Left cardiac atrium (tissue), 4 donors: ENCODE measurements around the gene RERE. TPM values are rescaled to one million over a fixed set of nuclear protein-coding genes. Genes with fewer than 3 reads are reported as not detected.
"Not testable (repeated sequence)": the region's sequence is repeated elsewhere in the genome, so short reads cannot be mapped to it uniquely, and the experiment has no call there.

Source experiments
- ATAC-seq, 2 donors: fragments of 200-7000 bp; cut with Tn5 transposase; one replicate each; pipeline ENCODE4 v1.9.1; 2020; ENCODE audit warnings: mild to moderate bottlenecking in 2 of 2, moderate library complexity in 2 of 2
- DNase-seq: peaks from one replicate; pipeline ENCODE4 v3.0.0-alpha.2; 2020
- intact Hi-C, 2 donors: fragments of 100-400 bp; cut with DNase I; formaldehyde crosslinking; loops; one replicate each; pipeline versions ENCODE4 v1.14.1 to v1.15.1; 2022 to 2023
- total RNA-seq, 2 donors: library from RNA; stranded (reverse); fragmentation: NEBNext Ultra II Directional; extraction: Animal tissue kit (Norgen Biotek cat#: 25700); gene quantifications; one replicate each; pipeline ENCODE4 v1.2.1, GENCODE V29; 2021
- donor health status: DM: no; HTN: yes; CAD: no.
- donor health status: DM: no; HTN: yes; CAD: no; lungs with severe emphysema.
- donor health status: DM: yes; HTN: yes; CAD: no.
- donor health status: Dilated cardiomyopathy.

Gene RERE
- total RNA-seq, 2 donors from 2014 or later, result 128 to 162 TPM

GRCh38 chr1:8465692-8466091 is 351.7 kb downstream of the RERE start:
- intact Hi-C loops, result no loop called here
- DNase-seq, result no peak
- ATAC-seq, result no peak

GRCh38 chr1:8465013-8465412 is 352.4 kb downstream of the RERE start:
- DNase-seq (no peak), ATAC-seq (no peak)
- intact Hi-C loops, result no loop called here

GRCh38 chr1:8464377-8464776 is 353.1 kb downstream of the RERE start:
- ATAC-seq, result no peak
- DNase-seq, result no peak
- intact Hi-C loops, result loop anchor here in 1 of 2 donors (5.0 kb wide), 1 partner anchor 37 kb away; no protein-coding TSS in a partner anchor

GRCh38 chr1:8463144-8463927 is 354.1 kb downstream of the RERE start:
- DNase-seq, result peak; percentile 43
- ATAC-seq, result peak; percentile 66
- intact Hi-C loops, result loop anchor here in 1 of 2 donors (5.0 kb wide), 1 partner anchor 36 kb away; no protein-coding TSS in a partner anchor

GRCh38 chr1:8462371-8462892 is 355.0 kb downstream of the RERE start:
- intact Hi-C loops, result loop anchor here in 1 of 2 donors (5.0 kb wide), 1 partner anchor 35 kb away; no protein-coding TSS in a partner anchor
- peak; percentile 24 to 26 for ATAC-seq
- no peak for DNase-seq

GRCh38 chr1:8461351-8462110 is 355.9 kb downstream of the RERE start:
- intact Hi-C loops, result loop anchor here in 1 of 2 donors (5.0 kb wide), 1 partner anchor 34 kb away; no protein-coding TSS in a partner anchor
- DNase-seq (no peak), ATAC-seq (no peak)

GRCh38 chr1:8460784-8461183 is 356.7 kb downstream of the RERE start:
- DNase-seq (no peak), ATAC-seq (no peak)
- intact Hi-C loops, result loop anchor here in 1 of 2 donors (5.0 kb wide), 1 partner anchor 33 kb away; no protein-coding TSS in a partner anchor

- intact Hi-C loops, result loop anchor here in 1 of 2 donors (5.0 kb wide), 1 partner anchor 33 kb away; no protein-coding TSS in a partner anchor
- no peak for DNase-seq
- no peak for ATAC-seq
Observed at GRCh38 chr1:8460132-8460544, 357.3 kb downstream of the RERE start.

GRCh38 chr1:8458607-8459006 is 358.8 kb downstream of the RERE start:
- no peak for ATAC-seq
- no peak for DNase-seq
- intact Hi-C loops, result no loop called here

- DNase-seq, result no peak
- ATAC-seq, result no peak
- intact Hi-C loops, result no loop called here
Observed at GRCh38 chr1:8457760-8458381, 359.6 kb downstream of the RERE start.

- intact Hi-C loops, result no loop called here
- no peak for ATAC-seq
- DNase-seq, result no peak
Observed at GRCh38 chr1:8456991-8457390, 360.4 kb downstream of the RERE start.

- intact Hi-C loops, result no loop called here
- DNase-seq (no peak), ATAC-seq (peak; percentile 55 to 90)
Observed at GRCh38 chr1:8456308-8456912, 361.0 kb downstream of the RERE start.

- intact Hi-C loops, result no loop called here
- ATAC-seq (peak; percentile 30 to 42), DNase-seq (no peak)
Observed at GRCh38 chr1:8455700-8456307, 361.6 kb downstream of the RERE start.

GRCh38 chr1:8450312-8450711 is 367.1 kb downstream of the RERE start:
- intact Hi-C loops, result no loop called here
- ATAC-seq (peak in 1 of 2 donors; percentile 46), DNase-seq (no peak)

- intact Hi-C loops, result no loop called here
- ATAC-seq, result peak; percentile 63 to 64
- no peak for DNase-seq
Observed at GRCh38 chr1:8448911-8449661, 368.4 kb downstream of the RERE start.

GRCh38 chr1:8448505-8448904 is 368.9 kb downstream of the RERE start:
- intact Hi-C loops, DNase-seq, ATAC-seq: not testable (repeated sequence)

- intact Hi-C loops, result no loop called here
Observed at GRCh38 chr1:8447616-8448150, 369.8 kb downstream of the RERE start.

More at GRCh38 chr1:8447616-8448150, 369.8 kb downstream of the RERE start:
- ATAC-seq (no peak), DNase-seq (no peak)
